Measurements from ENCODE around the gene RAD51B. TPM values are rescaled to one million over a fixed set of nuclear protein-coding genes. Genes with fewer than 3 reads are reported as not detected.
"Not testable (repeated sequence)": the region's sequence is repeated elsewhere in the genome, so short reads cannot be mapped to it uniquely, and the experiment has no call there.

The RAD51B gene
- total RNA-seq, 1 donor from 2014 or later, result 3.2 TPM

- DNase-seq; intact Hi-C loops (cut with micrococcal nuclease); ATAC-seq: not testable (repeated sequence)
Observed at GRCh38 chr14:68763843-68764242, 944.3 kb downstream of the RAD51B start.

- no peak for ATAC-seq
- intact Hi-C loops (cut with micrococcal nuclease), result no loop called here
- DNase-seq, result no peak
Observed at GRCh38 chr14:68766299-68767247, 947.0 kb downstream of the RAD51B start.

GRCh38 chr14:68767248-68767645 lies 947.7 kb downstream of the RAD51B start:
- intact Hi-C loops (cut with micrococcal nuclease), result no loop called here
- no peak for DNase-seq
- no peak for ATAC-seq

- DNase-seq, result no peak
- intact Hi-C loops (cut with micrococcal nuclease), result no loop called here
Observed at GRCh38 chr14:68768316-68768715, 948.7 kb downstream of the RAD51B start.

GRCh38 chr14:68770051-68770450 lies 950.5 kb downstream of the RAD51B start:
- ATAC-seq (no peak), DNase-seq (no peak)
- intact Hi-C loops (cut with micrococcal nuclease), result no loop called here

More at GRCh38 chr14:68768316-68768715, 948.7 kb downstream of the RAD51B start:
- no peak for ATAC-seq

- ATAC-seq (no peak), DNase-seq (no peak)
- intact Hi-C loops (cut with micrococcal nuclease), result no loop called here
Observed at GRCh38 chr14:68770553-68771286, 951.1 kb downstream of the RAD51B start.

GRCh38 chr14:68771631-68772030 lies 952.1 kb downstream of the RAD51B start:
- DNase-seq, result peak; percentile 67
- intact Hi-C loops (cut with micrococcal nuclease), result no loop called here
- peak; percentile 85 for ATAC-seq

GRCh38 chr14:68772761-68773381 lies 953.3 kb downstream of the RAD51B start:
- ATAC-seq (no peak), DNase-seq (no peak)
- intact Hi-C loops (cut with micrococcal nuclease), result no loop called here

GRCh38 chr14:68774771-68775613 lies 955.4 kb downstream of the RAD51B start:
- intact Hi-C loops (cut with micrococcal nuclease), result no loop called here
- ATAC-seq, result no peak
- DNase-seq, result no peak

GRCh38 chr14:68775614-68776126 lies 956.1 kb downstream of the RAD51B start:
- intact Hi-C loops (cut with micrococcal nuclease), result no loop called here
- DNase-seq (no peak), ATAC-seq (no peak)

GRCh38 chr14:68777644-68778043 lies 958.1 kb downstream of the RAD51B start:
- no peak for DNase-seq
- intact Hi-C loops (cut with micrococcal nuclease), result no loop called here
- no peak for ATAC-seq

Other genes starting within 250 kb of the RAD51B start
- gene PIGH, start 219.5 kb upstream of the RAD51B start, total RNA-seq, result 11.2 TPM
- 0.99 TPM for gene ARG2, start 199.9 kb upstream of the RAD51B start, total RNA-seq
- 133 TPM for gene VTI1B, start 145.1 kb upstream of the RAD51B start, total RNA-seq
- 12.5 TPM for gene RDH11, start 124.0 kb upstream of the RAD51B start, total RNA-seq
- not detected for gene RDH12, start 117.9 kb upstream of the RAD51B start, total RNA-seq
- gene ZFYVE26, start 3.2 kb upstream of the RAD51B start, total RNA-seq, result 15.5 TPM

All from left ventricle myocardium superior (tissue), 1 donor.